GM12878 (cell line): ENCODE measurements around the gene TMPRSS9. TPM values are rescaled to one million over a fixed set of nuclear protein-coding genes. Genes with fewer than 3 reads are reported as not detected.

Source experiments
- ATAC-seq: fragments of 200-7000 bp; cut with Tn5 transposase; 3 replicates; pipeline ENCODE4 v1.9.1; 2020; ENCODE audit warnings: mild to moderate bottlenecking, moderate library complexity
- BruUV-seq: library from RNA; stranded (reverse); fragments of 400-500 nt; replicated peaks from 2 replicates; lab custom pipeline; 2021; lab: Mats Ljungman, UMichigan
- CTCF ChIA-PET: fragments of 300-600 bp; sonication (Branson Sonifier 250); formaldehyde crosslinking; extraction: SDS; loops from one replicate; lab custom pipeline; 2021; ENCODE audit warnings: inconsistent platforms; lab: Yijun Ruan, JAX
- POLR2A ChIA-PET: fragments of 350-600 bp; formaldehyde crosslinking; extraction: SDS; loops from one replicate; lab custom pipeline; 2021; ENCODE audit warnings: inconsistent platforms; lab: Charles Lee
- RAD21 ChIA-PET: fragments of 300-600 bp; sonication (Branson Sonifier 250); formaldehyde crosslinking; loops from one replicate; lab custom pipeline; 2023; ENCODE audit warnings: antibody characterized with exemption; ENCODE audit not compliant: unreplicated experiment; lab: Charles Lee
- SMC1A ChIA-PET: fragments of 300-600 bp; sonication (Branson Sonifier 250); formaldehyde crosslinking; loops from one replicate; lab custom pipeline; 2023; ENCODE audit not compliant: unreplicated experiment, uncharacterized antibody; lab: Charles Lee
- DNase-seq: peaks from one replicate; pipeline ENCODE4 v3.0.0-alpha.2; 2011; ENCODE audit warnings: low read depth, low spot score
- FAIRE-seq: peaks from 3 replicates; lab custom pipeline; 2011; peaks lifted over from hg19 to GRCh38; lab: Jason Lieb, UNC
- H2AFZ ChIP-seq: 2 replicates; pipeline ENCODE4 v1.6.0; 2011; ENCODE audit warnings: low read depth, low read length, control low read depth; ENCODE audit not compliant: control insufficient read depth
- H3K27ac ChIP-seq: 2 replicates; pipeline ENCODE4 v1.5.1; 2011; ENCODE audit warnings: control low read depth; ENCODE audit not compliant: control insufficient read depth, insufficient read depth
- H3K27me3 ChIP-seq, 2 experiments: replicated peaks in 1 of 2; 2 replicates each; pipeline versions ENCODE4 v1.6.0 to v1.6.1; 2011; ENCODE audit warnings: low read length in 1 of 2; ENCODE audit not compliant: control insufficient read depth in 2 of 2, insufficient read depth in 2 of 2
- H3K36me3 ChIP-seq, 2 experiments: 2 replicates each; pipeline ENCODE4 v1.5.1; 2011; ENCODE audit warnings: low read length in 1 of 2; ENCODE audit not compliant: control insufficient read depth in 2 of 2, insufficient read depth in 2 of 2
- H3K4me1 ChIP-seq: 2 replicates; pipeline ENCODE4 v1.6.1; 2011; ENCODE audit warnings: mild to moderate bottlenecking, low read length, moderate library complexity, mixed read lengths; ENCODE audit not compliant: control insufficient read depth, insufficient read depth
- H3K4me2 ChIP-seq: 2 replicates; pipeline ENCODE4 v1.6.0; 2011; ENCODE audit warnings: control low read depth; ENCODE audit not compliant: control insufficient read depth, insufficient read depth
- H3K4me3 ChIP-seq: fragments of 200-600 bp; sonication (generic); 2 replicates; pipeline ENCODE4 v1.5.1; 2016
- H3K79me2 ChIP-seq: 2 replicates; pipeline ENCODE4 v1.6.0; 2011; ENCODE audit warnings: low read length; ENCODE audit not compliant: control insufficient read depth, insufficient read depth
- H3K9ac ChIP-seq: 2 replicates; pipeline ENCODE4 v1.8.0; 2011; ENCODE audit warnings: low read length, control low read depth, mixed read lengths; ENCODE audit not compliant: control insufficient read depth, insufficient read depth
- H3K9me3 ChIP-seq: replicated peaks from 3 replicates; pipeline ENCODE4 v1.5.1; 2011; ENCODE audit warnings: mild to moderate bottlenecking, low read length; ENCODE audit not compliant: control insufficient read depth, insufficient read depth
- H4K20me1 ChIP-seq: 2 replicates; pipeline ENCODE4 v1.6.0; 2011; ENCODE audit not compliant: control insufficient read depth, insufficient read depth
- ATF7 ChIP-seq: fragments of 450-650 bp; IDR thresholded peaks from 2 replicates; pipeline ENCODE4 v1.6.1; 2016; ENCODE audit warnings: low read depth, mild to moderate bottlenecking
- BACH1 ChIP-seq: fragments of 450-650 bp; IDR thresholded peaks from 2 replicates; pipeline ENCODE4 v1.6.1; 2017; ENCODE audit warnings: mild to moderate bottlenecking, borderline replicate concordance
- CHD4 ChIP-seq: fragments of 200-600 bp; sonication (generic); IDR thresholded peaks from 2 replicates; pipeline ENCODE4 v1.6.1; 2016; ENCODE audit warnings: mild to moderate bottlenecking
- EED ChIP-seq: sonication (generic); IDR thresholded peaks from 2 replicates; pipeline ENCODE4 v1.6.1; 2016; ENCODE audit warnings: antibody characterized with exemption, low read depth
- KAT2A ChIP-seq: conservative IDR thresholded peaks from 2 replicates; pipeline ENCODE4 v1.6.1; 2011; ENCODE audit warnings: low read depth, low read length; ENCODE audit not compliant: control insufficient read depth
- MTA3 ChIP-seq: IDR thresholded peaks from 2 replicates; pipeline ENCODE4 v1.6.1; 2012; ENCODE audit warnings: low read length, inconsistent platforms, borderline replicate concordance
- NFYB ChIP-seq: IDR thresholded peaks from 2 replicates; pipeline ENCODE4 v1.6.1; 2011; ENCODE audit warnings: low read depth, mild to moderate bottlenecking, low read length, improper control_type of control experiment, moderate library complexity; ENCODE audit not compliant: insufficient read depth
- YY1 ChIP-seq: IDR thresholded peaks from 2 replicates; pipeline ENCODE4 v1.6.1; 2011; ENCODE audit warnings: low read depth, mild to moderate bottlenecking, low read length
- WGBS: methylation state at CpG from one replicate; pipeline ENCODE4 v1.1.6; 2016; ENCODE audit warnings: low lambda C conversion rate; ENCODE audit not compliant: insufficient replicate concordance, insufficient coverage; ENCODE audit errors: missing lambda C conversion rate; 5-methylcytosine and 5-hydroxymethylcytosine counted together
- in situ Hi-C: fragments of 300-500 bp; cut with MboI; formaldehyde crosslinking; loops from 9 replicates; pipeline ENCODE4 v1.14.3; 2018; ENCODE audit warnings: mixed read lengths
- intact Hi-C: fragments of 100-400 bp; cut with micrococcal nuclease; formaldehyde crosslinking; loops from one replicate; pipeline ENCODE4 v1.14.2; 2022; ENCODE audit not compliant: unreplicated experiment
- polyA plus RNA-seq, 11 experiments: library from polyadenylated mRNA; depleted of rRNA in 4 of 11; unstranded in 6 of 11; stranded (reverse) in 5 of 11; fragments of >200 nt; fragmentation: Nextera tagmentation in 4 of 11; fragmentation: Illumina TruSeq in 1 of 11; extraction: Ambion mirVana in 4 of 11; extraction: Trizol in 1 of 11; gene quantifications; 1 replicate in 1 of 11; 2 replicates in 10 of 11; pipeline versions ENCODE4 v1.2.1 to v1.2.3, GENCODE V29; 2011 to 2016; ENCODE audit warnings: inconsistent platforms in 2 of 11, missing spikeins in 2 of 11, low read depth in 1 of 11
- total RNA-seq, 4 experiments: library from RNA; depleted of rRNA in 3 of 4; stranded (reverse); fragments of >200 nt in 3 of 4; fragmentation: Illumina TruSeq in 1 of 4; extraction: Trizol in 1 of 4; gene quantifications; 2 replicates each; pipeline versions ENCODE4 v1.2.1 to v1.2.3, GENCODE V29; 2013 to 2021
- TF ChIP-seq, protein P1 (sequence below): fragments of 150-350 bp; IDR thresholded peaks from 2 replicates; pipeline ENCODE4 v1.6.1; 2016; ENCODE audit warnings: low read depth, low read length

TMPRSS9 gene
- total and polyA plus RNA-seq, 10 of the 15 experiments (the other 5 are each of a cell fraction or from before 2014, with no cell fraction given): 0.24 TPM; not detected in 9

DNA sequence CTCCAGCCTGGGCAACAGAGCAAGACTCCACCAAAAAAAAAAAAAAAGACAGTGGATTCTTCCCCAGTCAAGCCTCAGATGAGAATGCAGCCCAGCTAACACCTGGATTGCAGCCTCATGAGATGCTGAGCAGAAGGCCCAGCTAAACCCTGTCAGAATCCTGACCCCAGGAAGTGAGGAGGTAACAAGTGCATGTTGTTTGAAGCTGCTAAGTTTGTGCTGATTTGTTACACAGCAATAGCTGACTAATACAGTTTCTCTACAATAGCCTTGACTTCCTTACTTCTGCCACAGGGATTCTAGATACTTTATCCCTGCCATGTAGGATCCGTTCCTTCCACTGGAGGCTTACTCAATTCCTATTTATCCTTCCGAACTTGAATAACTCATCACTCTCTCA is 20.5 kb downstream of the TMPRSS9 start:
- TF ChIP-seq CHD4 (no peak), MTA3 (no peak), YY1 (no peak), EED (no peak), KAT2A (no peak), BACH1 (no peak), ATF7 (no peak), NFYB (no peak)
- TF ChIP-seq, protein P1, sequence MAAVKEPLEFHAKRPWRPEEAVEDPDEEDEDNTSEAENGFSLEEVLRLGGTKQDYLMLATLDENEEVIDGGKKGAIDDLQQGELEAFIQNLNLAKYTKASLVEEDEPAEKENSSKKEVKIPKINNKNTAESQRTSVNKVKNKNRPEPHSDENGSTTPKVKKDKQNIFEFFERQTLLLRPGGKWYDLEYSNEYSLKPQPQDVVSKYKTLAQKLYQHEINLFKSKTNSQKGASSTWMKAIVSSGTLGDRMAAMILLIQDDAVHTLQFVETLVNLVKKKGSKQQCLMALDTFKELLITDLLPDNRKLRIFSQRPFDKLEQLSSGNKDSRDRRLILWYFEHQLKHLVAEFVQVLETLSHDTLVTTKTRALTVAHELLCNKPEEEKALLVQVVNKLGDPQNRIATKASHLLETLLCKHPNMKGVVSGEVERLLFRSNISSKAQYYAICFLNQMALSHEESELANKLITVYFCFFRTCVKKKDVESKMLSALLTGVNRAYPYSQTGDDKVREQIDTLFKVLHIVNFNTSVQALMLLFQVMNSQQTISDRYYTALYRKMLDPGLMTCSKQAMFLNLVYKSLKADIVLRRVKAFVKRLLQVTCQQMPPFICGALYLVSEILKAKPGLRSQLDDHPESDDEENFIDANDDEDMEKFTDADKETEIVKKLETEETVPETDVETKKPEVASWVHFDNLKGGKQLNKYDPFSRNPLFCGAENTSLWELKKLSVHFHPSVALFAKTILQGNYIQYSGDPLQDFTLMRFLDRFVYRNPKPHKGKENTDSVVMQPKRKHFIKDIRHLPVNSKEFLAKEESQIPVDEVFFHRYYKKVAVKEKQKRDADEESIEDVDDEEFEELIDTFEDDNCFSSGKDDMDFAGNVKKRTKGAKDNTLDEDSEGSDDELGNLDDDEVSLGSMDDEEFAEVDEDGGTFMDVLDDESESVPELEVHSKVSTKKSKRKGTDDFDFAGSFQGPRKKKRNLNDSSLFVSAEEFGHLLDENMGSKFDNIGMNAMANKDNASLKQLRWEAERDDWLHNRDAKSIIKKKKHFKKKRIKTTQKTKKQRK: no peak

More for the DNA sequence above, 20.5 kb downstream of the TMPRSS9 start:
- H3K9ac ChIP-seq: no peak overlapping the region
- no peak overlapping the region for H3K4me2 ChIP-seq
- H3K27me3 ChIP-seq: no peaks in the 10 kb centered on the region
- WGBS: 22% methylated on average over 2 of the region's 2 CpGs
- H2AFZ ChIP-seq: no peak overlapping the region
- BruUV-seq: no TSS peak
- peaks cover 4% of the 10 kb centered on the region; the same call in 1 of the 2 replicates for H3K4me1 ChIP-seq
- DNase-seq: no peak
- ChIA-PET POLR2A (no interaction called here), SMC1A (interaction anchor here (0.7 to 1.0 kb wide), 2 partner anchors 89 to 352 kb away, joined by 3 read pairs; no protein-coding TSS in a partner anchor), CTCF (interaction anchor here (0.9 to 1.7 kb wide), 3 partner anchors 11 to 27 kb away, joined by 3 to 5 read pairs (median 4); no protein-coding TSS in a partner anchor), RAD21 (no interaction called here)
- no peak overlapping the region for H3K4me3 ChIP-seq
- intact Hi-C loops: no loop called here
- no peaks in the 10 kb centered on the region for H4K20me1 ChIP-seq
- H3K9me3 ChIP-seq: peaks cover 4% of the 10 kb centered on the region; the same call in 2 of the 3 replicates
- H3K27ac ChIP-seq: no peak overlapping the region
- in situ Hi-C loops: no loop called here
- FAIRE-seq: no peak
- ATAC-seq: no peak
- H3K79me2 ChIP-seq: no peaks in the 10 kb centered on the region
- H3K36me3 ChIP-seq: no peaks in the 10 kb centered on the region
